Esophagus muscularis mucosa (tissue), 4 donors: ENCODE data around the gene POP7. TPM values are rescaled to one million over a fixed set of nuclear protein-coding genes. Genes with fewer than 3 reads are reported as not detected.

Experiments
- DNase-seq: peaks from one replicate; pipeline ENCODE4 v3.0.0-alpha.2; 2017; ENCODE audit errors: extremely low spot score
- H3K27ac ChIP-seq, 4 donors: fragments of 200-600 bp; sonication (generic); replicated peaks in 1 of 4; 1 replicate in 3 of 4; 2 replicates in 1 of 4; pipeline ENCODE4 v1.5.1; 2016 to 2019; ENCODE audit warnings: mild to moderate bottlenecking in 1 of 4
- H3K27me3 ChIP-seq, 4 donors: fragments of 200-600 bp; sonication (generic); one replicate each; pipeline versions ENCODE4 v1.5.1 to v1.6.0; 2016 to 2019
- H3K36me3 ChIP-seq, 4 donors: fragments of 200-600 bp; sonication (generic); one replicate each; pipeline ENCODE4 v1.5.1; 2016 to 2019
- H3K4me1 ChIP-seq, 4 donors: fragments of 200-600 bp; sonication (generic); one replicate each; pipeline ENCODE4 v1.5.1; 2016 to 2019
- H3K4me3 ChIP-seq, 4 donors: fragments of 200-600 bp; sonication (generic); 1 replicate in 2 of 4; 2 replicates in 2 of 4; pipeline ENCODE4 v1.5.1; 2016 to 2019; ENCODE audit warnings: mild to moderate bottlenecking in 4 of 4, moderate library complexity in 1 of 4
- H3K9me3 ChIP-seq, 4 donors: fragments of 200-600 bp; sonication (generic); 1 replicate in 3 of 4; 2 replicates in 1 of 4; pipeline ENCODE4 v1.5.1; 2016 to 2019
- CTCF ChIP-seq, 3 experiments: fragments of 200-600 bp in 2 of 3; fragments of 450-650 bp in 1 of 3; sonication (generic) in 2 of 3; IDR thresholded peaks; one replicate each; pipeline ENCODE4 v1.5.1; 2017 to 2019; ENCODE audit warnings: antibody characterized with exemption in 3 of 3, mild to moderate bottlenecking in 2 of 3, moderate library complexity in 1 of 3
- EP300 ChIP-seq: sonication (generic); formaldehyde crosslinking; IDR thresholded peaks from one replicate; pipeline ENCODE4 v1.6.1; 2017; ENCODE audit warnings: antibody characterized with exemption
- POLR2A ChIP-seq: fragments of 450-650 bp; IDR thresholded peaks from one replicate; pipeline ENCODE4 v1.6.1; 2017; ENCODE audit warnings: antibody characterized with exemption, moderate library complexity, mild to moderate bottlenecking, low read depth
- POLR2AphosphoS5 ChIP-seq, 2 donors: sonication (generic); formaldehyde crosslinking; IDR thresholded peaks; one replicate each; pipeline ENCODE4 v1.6.1; 2017; ENCODE audit warnings: antibody characterized with exemption in 2 of 2
- WGBS: methylation state at CpG from one replicate; pipeline ENCODE4 v1.1.5; 2018; 5-methylcytosine and 5-hydroxymethylcytosine counted together
- intact Hi-C: fragments of 100-400 bp; cut with DNase I; formaldehyde crosslinking; loops from one replicate; pipeline ENCODE4 v1.15.1; 2023
- total RNA-seq, 4 donors: library from RNA; depleted of rRNA; stranded (reverse); fragments of >200 nt; gene quantifications; one replicate each; pipeline versions ENCODE4 v1.1.0 to v1.2.1, GENCODE V29; 2016

Gene POP7
- total RNA-seq, 4 donors from 2014 or later: 27.0 to 51.3 (median 43.7) TPM

- peaks cover 0 to 43% (median 3%) of the 10 kb centered on the region in 4 donors for H3K27me3 ChIP-seq
- H3K27ac ChIP-seq: no peak overlapping the region
- TF ChIP-seq POLR2A (no peak), POLR2AphosphoS5 (IDR thresholded peaks at IDR 0.05) (no peak), CTCF (IDR thresholded peaks at IDR 0.05) (no peak), EP300 (no peak)
- no peaks in the 10 kb centered on the region for H3K36me3 ChIP-seq
- intact Hi-C loops: no loop called here
- H3K4me3 ChIP-seq: no peak overlapping the region
- no peaks in the 10 kb centered on the region for H3K9me3 ChIP-seq
- WGBS: 79% methylated on average over 5 of the region's 5 CpGs
- no peaks in the 10 kb centered on the region for H3K4me1 ChIP-seq
- no peak for DNase-seq
Measured at GRCh38 chr7:100752994-100753393, 47.1 kb downstream of the POP7 start.

GRCh38 chr7:100753750-100754149 lies 47.8 kb downstream of the POP7 start:
- H3K27ac ChIP-seq: no peak overlapping the region
- H3K36me3 ChIP-seq: no peaks in the 10 kb centered on the region
- no peaks in the 10 kb centered on the region for H3K9me3 ChIP-seq
- TF ChIP-seq EP300: no peak
- TF ChIP-seq CTCF (IDR thresholded peaks at IDR 0.05): no peak
- no peak for TF ChIP-seq POLR2AphosphoS5 (IDR thresholded peaks at IDR 0.05)
- TF ChIP-seq POLR2A: no peak
- peaks cover 0 to 43% (median 3%) of the 10 kb centered on the region in 4 donors for H3K27me3 ChIP-seq
- intact Hi-C loops: no loop called here
- H3K4me3 ChIP-seq: no peak overlapping the region
- H3K4me1 ChIP-seq: no peaks in the 10 kb centered on the region
- DNase-seq: no peak
- 83% methylated on average over 3 of the region's 3 CpGs for WGBS

Other genes with a start within 250 kb of the POP7 start
- gene SPACDR, start 241.9 kb upstream of the POP7 start, total RNA-seq: under 1 TPM in 1 of 4 donors, not detected in 3; 0.78 TPM
- 10 to 100 TPM; 26.2 to 51.4 (median 33.1) TPM for gene TSC22D4, start 226.9 kb upstream of the POP7 start, total RNA-seq
- gene NYAP1, start 222.2 kb upstream of the POP7 start, total RNA-seq: 1 to 10 TPM; 1.7 to 3.2 (median 1.9) TPM
- 10 to 100 TPM; 31.6 to 79.6 (median 35.1) TPM for gene AGFG2, start 166.9 kb upstream of the POP7 start, total RNA-seq
- under 1 TPM in 2 of 4 donors, not detected in 2; 0.83 to 0.92 TPM for gene SAP25, start 132.2 kb upstream of the POP7 start, total RNA-seq
- 10 to 100 TPM; 36.2 to 53.2 (median 44.0) TPM for gene LRCH4, start 120.0 kb upstream of the POP7 start, total RNA-seq
- gene FBXO24, start 119.8 kb upstream of the POP7 start, total RNA-seq: under 1 TPM; 0.13 to 0.83 (median 0.48) TPM
- 10 to 100 TPM; 12.0 to 42.2 (median 18.3) TPM for gene PCOLCE, start 103.8 kb upstream of the POP7 start, total RNA-seq
- gene MOSPD3, start 93.6 kb upstream of the POP7 start, total RNA-seq: 10 to 100 TPM in 3 of 4 donors, 1 to 10 TPM in 1; 6.6 to 16.8 (median 12.0) TPM
- gene TFR2, start 64.6 kb upstream of the POP7 start, total RNA-seq: under 1 TPM in 2 of 4 donors, not detected in 2; 0.17 to 0.32 TPM
- gene ACTL6B, start 49.7 kb upstream of the POP7 start, total RNA-seq: not detected
- 100 to 1,000 TPM; 150 to 229 (median 218) TPM for gene GNB2, start 32.4 kb upstream of the POP7 start, total RNA-seq
- gene GIGYF1, start 11.9 kb upstream of the POP7 start, total RNA-seq: 10 to 100 TPM; 19.5 to 33.5 (median 30.9) TPM
- gene EPO, start 14.3 kb downstream of the POP7 start, total RNA-seq: not detected
- gene ZAN, start 27.5 kb downstream of the POP7 start, total RNA-seq: not detected
- gene EPHB4, start 121.4 kb downstream of the POP7 start, total RNA-seq: 10 to 100 TPM; 26.2 to 92.4 (median 59.0) TPM
- gene SLC12A9, start 146.6 kb downstream of the POP7 start, total RNA-seq: 10 to 100 TPM; 15.0 to 26.0 (median 19.9) TPM
- 10 to 100 TPM; 60.2 to 89.9 (median 81.2) TPM for gene TRIP6, start 161.3 kb downstream of the POP7 start, total RNA-seq
- gene SRRT, start 169.0 kb downstream of the POP7 start, total RNA-seq: 10 to 100 TPM; 47.2 to 69.6 (median 61.7) TPM
- 1 to 10 TPM; 2.1 to 8.7 (median 5.7) TPM for gene UFSP1, start 183.6 kb downstream of the POP7 start, total RNA-seq
- gene ACHE, start 189.8 kb downstream of the POP7 start, total RNA-seq: 1 to 10 TPM; 2.5 to 4.6 (median 3.5) TPM
- under 1 TPM in 2 of 4 donors, not detected in 2; under 0.01 to 0.23 TPM for gene MUC3A, start 243.4 kb downstream of the POP7 start, total RNA-seq